Stimulated activated CD4-positive, alpha-beta T cell treated with anti-CD3 and anti-CD28 coated beads, Interleukin-1b, Interleukin-23, amount 100 ng/mL, for 48 hours (primary cell): ENCODE data around the gene TBC1D4.

Experiments
- DNase-seq: peaks from one replicate; pipeline ENCODE4 v3.0.0-alpha.2; 2020

Gene TBC1D4

GRCh38 chr13:75384879-75385707 is 96.9 kb downstream of the TBC1D4 start:
- DNase-seq = no peak

- DNase-seq = no peak
These were observed 98.8 kb downstream of the TBC1D4 start for GRCh38 chr13:75383064-75383715.

GRCh38 chr13:75378301-75378700 is 103.7 kb downstream of the TBC1D4 start:
- DNase-seq = no peak

GRCh38 chr13:75376792-75377402 is 105.1 kb downstream of the TBC1D4 start:
- DNase-seq = no peak

GRCh38 chr13:75375329-75375728 is 106.6 kb downstream of the TBC1D4 start:
- DNase-seq = no peak

- no peak for DNase-seq
These were observed 108.0 kb downstream of the TBC1D4 start for GRCh38 chr13:75373988-75374387.

GRCh38 chr13:75372923-75373841 is 108.8 kb downstream of the TBC1D4 start:
- no peak for DNase-seq

- DNase-seq = no peak
These were observed 109.5 kb downstream of the TBC1D4 start for GRCh38 chr13:75372517-75372916.

GRCh38 chr13:75371203-75371602 is 110.8 kb downstream of the TBC1D4 start:
- DNase-seq = no peak

GRCh38 chr13:75370774-75371173 is 111.2 kb downstream of the TBC1D4 start:
- no peak for DNase-seq

GRCh38 chr13:75369981-75370380 is 112.0 kb downstream of the TBC1D4 start:
- no peak for DNase-seq

- no peak for DNase-seq
These were observed 113.8 kb downstream of the TBC1D4 start for GRCh38 chr13:75368167-75368566.

GRCh38 chr13:75366380-75367280 is 115.3 kb downstream of the TBC1D4 start:
- no peak for DNase-seq

- DNase-seq = peak; percentile 31
These were observed 116.2 kb downstream of the TBC1D4 start for GRCh38 chr13:75365724-75366173.

- no peak for DNase-seq
These were observed 117.7 kb downstream of the TBC1D4 start for GRCh38 chr13:75364131-75364713.

GRCh38 chr13:75363371-75363770 is 118.6 kb downstream of the TBC1D4 start:
- no peak for DNase-seq

GRCh38 chr13:75362026-75362425 is 119.9 kb downstream of the TBC1D4 start:
- no peak for DNase-seq

- no peak for DNase-seq
These were observed 121.8 kb downstream of the TBC1D4 start for GRCh38 chr13:75360170-75360569.

- DNase-seq = no peak
These were observed 122.7 kb downstream of the TBC1D4 start for GRCh38 chr13:75359266-75359665.

- DNase-seq = peak; percentile 63
These were observed 124.2 kb downstream of the TBC1D4 start for GRCh38 chr13:75357576-75358289.

GRCh38 chr13:75356421-75356820 is 125.5 kb downstream of the TBC1D4 start:
- DNase-seq = no peak
